Endothelial cell of umbilical vein (primary cell): ENCODE data around the gene WFDC6. TPM values are rescaled to one million over a fixed set of nuclear protein-coding genes. Genes with fewer than 3 reads are reported as not detected.

ENCODE experiments used
- BruUV-seq: library from RNA; stranded (reverse); fragments of 400-500 nt; replicated peaks from 2 replicates; lab custom pipeline; 2021; lab: Mats Ljungman, UMichigan
- CTCF ChIA-PET: fragments of 300-600, 350-600 bp; sonication (Branson Sonifier 250); formaldehyde crosslinking; loops from one replicate; lab custom pipeline; 2021; ENCODE audit warnings: antibody characterized with exemption, inconsistent platforms; lab: Charles Lee
- POLR2A ChIA-PET: fragments of 300-600, 350-600 bp; sonication (Branson Sonifier 250); formaldehyde crosslinking; loops from one replicate; lab custom pipeline; 2021; ENCODE audit warnings: antibody characterized with exemption, inconsistent platforms; lab: Charles Lee
- DNase-seq: peaks from one replicate; pipeline ENCODE4 v3.0.0-alpha.2; 2011; ENCODE audit warnings: low read depth, low spot score
- FAIRE-seq: peaks from 2 replicates; lab custom pipeline; 2011; peaks lifted over from hg19 to GRCh38; lab: Jason Lieb, UNC
- H2AFZ ChIP-seq: 2 replicates; pipeline ENCODE4 v1.6.0; 2012; ENCODE audit warnings: low read depth, low read length, control low read depth, inconsistent platforms
- H3K27ac ChIP-seq: 2 replicates; pipeline ENCODE4 v1.5.1; 2011; ENCODE audit warnings: low read depth, mild to moderate bottlenecking, control low read depth, low read length, moderate library complexity; ENCODE audit not compliant: insufficient read depth
- H3K27me3 ChIP-seq, 2 experiments: 2 replicates each; pipeline versions ENCODE4 v1.6.0 to v1.6.1; 2011; ENCODE audit warnings: low read length in 2 of 2, mixed read lengths in 1 of 2; ENCODE audit not compliant: control insufficient read depth in 2 of 2, insufficient read depth in 2 of 2
- H3K36me3 ChIP-seq, 2 experiments: 2 replicates in 1 of 2; 3 replicates in 1 of 2; pipeline ENCODE4 v1.5.1; 2011; ENCODE audit warnings: low read length in 2 of 2, mild to moderate bottlenecking in 1 of 2, moderate library complexity in 1 of 2; ENCODE audit not compliant: control insufficient read depth in 2 of 2, insufficient read depth in 2 of 2; ENCODE audit errors: extremely low read depth in 1 of 2
- H3K4me1 ChIP-seq: 3 replicates; pipeline ENCODE4 v1.5.1; 2011; ENCODE audit warnings: mild to moderate bottlenecking, low read length; ENCODE audit not compliant: control insufficient read depth, insufficient read depth; ENCODE audit errors: extremely low read depth
- H3K4me2 ChIP-seq: 2 replicates; pipeline ENCODE4 v1.6.1; 2011; ENCODE audit warnings: low read length, control low read depth, mixed read lengths; ENCODE audit not compliant: insufficient read depth
- H3K4me3 ChIP-seq, 3 experiments: fragments of 200-600 bp in 1 of 3; sonication (generic), shearing (Covaris generic) in 1 of 3; replicated peaks in 1 of 3; 2 replicates each; pipeline ENCODE4 v1.5.1; 2011 to 2016; ENCODE audit warnings: control low read depth in 3 of 3, low read length in 3 of 3, mild to moderate bottlenecking in 2 of 3, inconsistent platforms in 1 of 3, low read depth in 1 of 3, moderate library complexity in 1 of 3; ENCODE audit not compliant: insufficient read depth in 1 of 3
- H3K79me2 ChIP-seq: 2 replicates; pipeline ENCODE4 v1.6.0; 2012; ENCODE audit warnings: low read length, inconsistent platforms; ENCODE audit not compliant: control insufficient read depth, insufficient read depth
- H3K9ac ChIP-seq: replicated peaks from 2 replicates; pipeline ENCODE3; 2011; ENCODE audit warnings: low read length, control low read depth; ENCODE audit not compliant: insufficient read depth; ENCODE audit errors: extremely low read depth
- H3K9me1 ChIP-seq: replicated peaks from 3 replicates; pipeline ENCODE4 v1.6.0; 2011; ENCODE audit warnings: mild to moderate bottlenecking, low read length; ENCODE audit not compliant: control insufficient read depth, insufficient read depth; ENCODE audit errors: extremely low read depth
- H3K9me3 ChIP-seq: replicated peaks from 2 replicates; pipeline ENCODE4 v1.5.1; 2012; ENCODE audit warnings: low read length, inconsistent platforms; ENCODE audit not compliant: control insufficient read depth, insufficient read depth
- H4K20me1 ChIP-seq: replicated peaks from 2 replicates; pipeline ENCODE3; 2011; ENCODE audit warnings: mild to moderate bottlenecking, low read length; ENCODE audit not compliant: control insufficient read depth, insufficient read depth; ENCODE audit errors: extremely low read depth
- CTCF ChIP-seq, 2 donors: IDR thresholded peaks; 1 replicate in 1 of 2; 2 replicates in 1 of 2; pipeline ENCODE4 v1.5.1; 2011; ENCODE audit warnings: low read length in 2 of 2, mild to moderate bottlenecking in 2 of 2, moderate library complexity in 2 of 2, control low read depth in 1 of 2, inconsistent platforms in 1 of 2, low read depth in 1 of 2; ENCODE audit not compliant: insufficient read depth in 1 of 2; ENCODE audit errors: extremely low read depth in 1 of 2
- EZH2 ChIP-seq: IDR thresholded peaks from 2 replicates; pipeline ENCODE4 v1.6.1; 2012; ENCODE audit warnings: borderline replicate concordance, low read depth, mild to moderate bottlenecking, moderate library complexity, low read length, inconsistent platforms; ENCODE audit not compliant: severe bottlenecking
- FOS ChIP-seq: IDR thresholded peaks from 2 replicates; pipeline ENCODE4 v1.6.1; 2011; ENCODE audit warnings: mild to moderate bottlenecking, low read length, moderate library complexity, borderline replicate concordance; ENCODE audit not compliant: insufficient read depth
- GATA2 ChIP-seq: IDR thresholded peaks from 2 replicates; pipeline ENCODE4 v1.7.0; 2011; ENCODE audit warnings: low read depth, mild to moderate bottlenecking, moderate library complexity, mixed read lengths, low read length; ENCODE audit not compliant: insufficient read length, insufficient read depth
- JUN ChIP-seq: IDR thresholded peaks from 2 replicates; pipeline ENCODE4 v1.6.1; 2011; ENCODE audit warnings: borderline replicate concordance, low read depth; ENCODE audit not compliant: insufficient read length, insufficient read depth
- MAX ChIP-seq: IDR thresholded peaks from 2 replicates; pipeline ENCODE4 v1.6.1; 2011; ENCODE audit not compliant: insufficient read depth, insufficient read length
- MYC ChIP-seq: IDR thresholded peaks from one replicate; pipeline ENCODE4 v1.6.1; 2011; ENCODE audit warnings: mild to moderate bottlenecking, low read depth, low read length
- POLR2A ChIP-seq: IDR thresholded peaks from 2 replicates; pipeline ENCODE4 v1.6.1; 2012; ENCODE audit warnings: low read depth, mild to moderate bottlenecking, control low read depth, low read length
- POLR2AphosphoS5 ChIP-seq: IDR thresholded peaks from 2 replicates; pipeline ENCODE4 v1.6.1; 2012; ENCODE audit warnings: low read depth, mild to moderate bottlenecking, control low read depth, low read length, moderate library complexity; ENCODE audit not compliant: insufficient read depth
- dilution Hi-C: fragments of 300-500 bp; cut with MboI; formaldehyde crosslinking; loops from one replicate; pipeline ENCODE4 v1.15.0; 2019; ENCODE audit warnings: low sequenced_read_pairs; ENCODE audit not compliant: extremely low pct_ligation_motif_present
- intact Hi-C: fragments of 100-400 bp; cut with micrococcal nuclease; formaldehyde crosslinking; loops from one replicate; pipeline ENCODE4 v1.10.0; 2022
- polyA plus RNA-seq, 4 experiments: library from polyadenylated mRNA; depleted of rRNA in 3 of 4; stranded (reverse) in 3 of 4; unstranded in 1 of 4; fragments of >200 nt; gene quantifications; 2 replicates each; pipeline versions ENCODE4 v1.2.1 to v1.2.3, GENCODE V29; 2011 to 2012; ENCODE audit warnings: missing spikeins in 1 of 4
- total RNA-seq: library from RNA; stranded (reverse); gene quantifications from 2 replicates; pipeline ENCODE4 v1.2.3, GENCODE V29; 2021

Gene WFDC6
- total and polyA plus RNA-seq, 2 donors (not counting 3 experiments of a cell fraction or from before 2014, with no cell fraction given) = not detected

- intact Hi-C loops = no loop called here
- ChIA-PET CTCF (interaction anchor here (1.0 kb wide), 1 partner anchor 220 kb away, joined by 3 read pairs; no protein-coding TSS in a partner anchor), POLR2A (no interaction called here)
- Histone ChIP-seq H3K4me2 (no peak overlapping the region), H3K9me3 (no peaks in the 10 kb centered on the region), H4K20me1 (no peaks in the 10 kb centered on the region), H3K79me2 (no peaks in the 10 kb centered on the region), H3K4me3 (no peak overlapping the region), H3K9me1 (no peaks in the 10 kb centered on the region), H3K27me3 (no peaks in the 10 kb centered on the region), H2AFZ (no peak overlapping the region), H3K36me3 (no peaks in the 10 kb centered on the region), H3K27ac (no peak overlapping the region), H3K4me1 (no peaks in the 10 kb centered on the region), H3K9ac (no peak overlapping the region)
- no TSS peak for BruUV-seq
- dilution Hi-C loops = no loop called here
- TF ChIP-seq FOS = no peak
- no peak for TF ChIP-seq EZH2
- no peak for TF ChIP-seq CTCF (IDR thresholded peaks at IDR 0.05; ENCODE audit: extremely low read depth in 1 of 2, insufficient read depth in 1 of 2, low read depth in 1 of 2, low read length in 2 of 2)
- TF ChIP-seq POLR2AphosphoS5 = no peak
- TF ChIP-seq MYC = no peak
- no peak for DNase-seq
- FAIRE-seq = no peak
Observed at GRCh38 chr20:45550765-45551164, 11.5 kb upstream of the WFDC6 start.

- Histone ChIP-seq H3K27ac (no peak overlapping the region), H3K9ac (no peak overlapping the region), H2AFZ (no peak overlapping the region), H4K20me1 (no peaks in the 10 kb centered on the region), H3K4me2 (no peak overlapping the region), H3K9me1 (no peaks in the 10 kb centered on the region), H3K36me3 (no peaks in the 10 kb centered on the region), H3K9me3 (no peaks in the 10 kb centered on the region), H3K4me3 (no peak overlapping the region), H3K4me1 (no peaks in the 10 kb centered on the region), H3K27me3 (no peaks in the 10 kb centered on the region), H3K79me2 (no peaks in the 10 kb centered on the region)
- dilution Hi-C loops (no loop called here), intact Hi-C loops (no loop called here)
- no TSS peak for BruUV-seq
- no peak for FAIRE-seq
- ChIA-PET POLR2A (no interaction called here), CTCF (interaction anchor here (3.1 kb wide), 1 partner anchor 222 kb away, joined by 14 read pairs; no protein-coding TSS in a partner anchor)
- TF ChIP-seq MYC = no peak
- no peak for TF ChIP-seq MAX
- TF ChIP-seq FOS = no peak
- no peak for TF ChIP-seq EZH2
- no peak for TF ChIP-seq POLR2A
- no peak for TF ChIP-seq CTCF (IDR thresholded peaks at IDR 0.05; ENCODE audit: extremely low read depth in 1 of 2, insufficient read depth in 1 of 2, low read depth in 1 of 2, low read length in 2 of 2)
- TF ChIP-seq POLR2AphosphoS5 = no peak
- no peak for TF ChIP-seq GATA2
- no peak for TF ChIP-seq JUN
- DNase-seq = no peak
Observed at GRCh38 chr20:45548410-45548809, 9.1 kb upstream of the WFDC6 start.
